MCF 10A (cell line): ENCODE measurements around the gene TAS2R46. TPM values are rescaled to one million over a fixed set of nuclear protein-coding genes. Genes with fewer than 3 reads are reported as not detected.
"Not testable (repeated sequence)": the region's sequence is repeated elsewhere in the genome, so short reads cannot be mapped to it uniquely, and the experiment has no call there.

ENCODE experiments used
- Bru-seq: library from RNA; stranded (reverse); fragments of 400-500 nt; gene quantifications from one replicate; lab custom pipeline; 2021; lab: Mats Ljungman, UMichigan
- BruChase-seq, 2 experiments: library from RNA; stranded (reverse); fragments of 400-500 nt; gene quantifications; one replicate each; lab custom pipeline; 2021; lab: Mats Ljungman, UMichigan
- BruUV-seq: library from RNA; stranded (reverse); fragments of 400-500 nt; replicated peaks from 2 replicates; lab custom pipeline; 2021; lab: Mats Ljungman, UMichigan
- CTCF ChIA-PET: fragments of 300-600 bp; sonication (Branson Sonifier 250); formaldehyde crosslinking; extraction: SDS; loops from one replicate; lab custom pipeline; 2021; ENCODE audit warnings: antibody characterized with exemption, inconsistent platforms; lab: Yijun Ruan, JAX
- POLR2A ChIA-PET: fragments of 300-600, 350-650 bp; sonication (Branson Sonifier 250); formaldehyde crosslinking; extraction: SDS; loops from one replicate; lab custom pipeline; 2020; ENCODE audit warnings: antibody characterized with exemption, inconsistent platforms; lab: Yijun Ruan, JAX
- DNase-seq: peaks from one replicate; pipeline ENCODE4 v3.0.0-alpha.2; 2018; ENCODE audit not compliant: unreplicated experiment
- H3K27ac Mint-ChIP-seq: one replicate; pipeline ENCODE4 v1.8.0; 2022; ENCODE audit warnings: mild to moderate bottlenecking, low read depth, mixed read lengths; ENCODE audit not compliant: unreplicated experiment
- H3K27me3 Mint-ChIP-seq: one replicate; pipeline ENCODE4 v1.8.0; 2022; ENCODE audit warnings: mixed read lengths; ENCODE audit not compliant: insufficient read depth, unreplicated experiment
- H3K36me3 Mint-ChIP-seq: one replicate; pipeline ENCODE4 v1.8.0; 2022; ENCODE audit warnings: mild to moderate bottlenecking, moderate library complexity, mixed read lengths; ENCODE audit not compliant: insufficient read depth, unreplicated experiment
- H3K4me1 Mint-ChIP-seq: one replicate; pipeline ENCODE4 v1.8.0; 2022; ENCODE audit warnings: mixed read lengths; ENCODE audit not compliant: insufficient read depth, unreplicated experiment
- H3K4me3 Mint-ChIP-seq: one replicate; pipeline ENCODE4 v1.8.0; 2022; ENCODE audit warnings: mild to moderate bottlenecking, moderate library complexity, mixed read lengths; ENCODE audit not compliant: unreplicated experiment
- H3K9me3 Mint-ChIP-seq: one replicate; pipeline ENCODE4 v1.8.0; 2022; ENCODE audit warnings: mixed read lengths; ENCODE audit not compliant: unreplicated experiment
- CTCF ChIP-seq: fragments of 200-600 bp; IDR thresholded peaks from one replicate; pipeline ENCODE4 v1.8.0; 2022; ENCODE audit warnings: antibody characterized with exemption, mild to moderate bottlenecking; ENCODE audit not compliant: unreplicated experiment
- intact Hi-C: fragments of 100-400 bp; cut with micrococcal nuclease; formaldehyde crosslinking; loops from 2 replicates; pipeline ENCODE4 v1.14.1; 2022
- long read RNA-seq: library from polyadenylated mRNA; stranded (forward); transcript quantifications from one replicate; pipeline ENCODE4 v2.0.0, GENCODE V29; 2022
- total RNA-seq: library from RNA; stranded (reverse); gene quantifications from 2 replicates; pipeline ENCODE4 v1.2.3, GENCODE V29; 2022

Gene TAS2R46
- 0.69 and 1.1 TPM in 2 replicates for total RNA-seq
- percentile 92 among the genes with signal in this experiment for Bru-seq, nascent RNA
- BruChase-seq, experiment 1, labeled RNA remaining after a 6-hour chase, result percentile 59 among the genes with signal in this experiment
- BruChase-seq, experiment 2, labeled RNA remaining after a 2-hour chase, result percentile 81 among the genes with signal in this experiment
- long read RNA-seq, result 0 reads

- H3K27me3 Mint-ChIP-seq, intact Hi-C loops, POLR2A ChIA-PET, H3K4me1 Mint-ChIP-seq, CTCF ChIA-PET, BruUV-seq, H3K27ac Mint-ChIP-seq, H3K36me3 Mint-ChIP-seq, H3K4me3 Mint-ChIP-seq, H3K9me3 Mint-ChIP-seq, DNase-seq: not testable (repeated sequence)
Measured at GRCh38 chr12:11062194-11062593, at the start of gene TAS2R46. TSS of gene TAS2R46 (minus strand) at chr12:11062294. CDS start at chr12:11062294, 0 bp downstream.

DNA sequence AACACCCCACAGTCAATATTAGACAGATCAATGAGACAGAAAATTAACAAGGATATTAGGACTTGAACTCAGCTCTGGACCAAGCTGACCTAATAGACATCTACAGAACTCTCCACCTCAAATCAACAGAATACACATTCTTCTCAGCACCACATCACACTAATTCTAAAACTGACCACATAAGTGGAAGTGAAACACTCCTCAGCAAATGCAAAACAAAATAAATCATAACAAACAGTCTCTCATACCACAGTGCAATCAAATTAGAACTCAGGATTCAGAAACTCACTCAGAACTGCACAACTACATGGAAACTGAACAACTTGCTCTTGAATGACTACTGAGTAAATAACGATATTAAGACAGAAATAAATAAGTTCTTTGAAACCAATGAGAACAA is 49.1 kb upstream of the TAS2R46 start:
- H3K4me3 Mint-ChIP-seq, H3K27ac Mint-ChIP-seq, BruUV-seq, POLR2A ChIA-PET, CTCF ChIA-PET, DNase-seq, intact Hi-C loops, H3K4me1 Mint-ChIP-seq, H3K27me3 Mint-ChIP-seq: not testable (repeated sequence)
- H3K36me3 Mint-ChIP-seq, result peaks cover 21% of the 10 kb centered on the region
- peaks cover 49% of the 10 kb centered on the region for H3K9me3 Mint-ChIP-seq

GRCh38 chr12:11108862-11109261 is 46.8 kb upstream of the TAS2R46 start:
- Mint-ChIP-seq H3K9me3 (peaks cover 55% of the 10 kb centered on the region), H3K27me3 (no peaks in the 10 kb centered on the region), H3K4me1 (no peaks in the 10 kb centered on the region), H3K36me3 (peaks cover 21% of the 10 kb centered on the region), H3K4me3 (no peak overlapping the region), H3K27ac (no peak overlapping the region)
- CTCF ChIA-PET, result no interaction called here
- TF ChIP-seq CTCF, result no peak
- POLR2A ChIA-PET, result interaction anchor here (1.0 kb wide), 1 partner anchor 60 kb away, joined by 4 read pairs; no protein-coding TSS in a partner anchor
- BruUV-seq, result no TSS peak
- no peak for DNase-seq
- intact Hi-C loops, result no loop called here

GRCh38 chr12:11107719-11108118 is 45.6 kb upstream of the TAS2R46 start:
- Mint-ChIP-seq H3K36me3 (peaks cover 21% of the 10 kb centered on the region), H3K9me3 (peaks cover 52% of the 10 kb centered on the region)

More at GRCh38 chr12:11107719-11108118, 45.6 kb upstream of the TAS2R46 start:
- POLR2A ChIA-PET, result interaction anchor here (0.7 kb wide), 2 partner anchors 15 to 46 kb away, joined by 3 read pairs; no protein-coding TSS in a partner anchor
- CTCF ChIA-PET, result no interaction called here
- intact Hi-C loops, result no loop called here
- Mint-ChIP-seq H3K27ac (no peak overlapping the region), H3K4me3 (no peak overlapping the region), H3K27me3 (no peaks in the 10 kb centered on the region), H3K4me1 (no peaks in the 10 kb centered on the region)
- no TSS peak for BruUV-seq
- no peak for DNase-seq
- TF ChIP-seq CTCF, result no peak
